Sigmoid colon (tissue), 4 donors: ENCODE data around the gene KCNQ1OT1.

Experiments used
- EP300 ChIP-seq, 4 donors: sonication (generic); formaldehyde crosslinking; IDR thresholded peaks; one replicate each; pipeline ENCODE4 v1.6.1; 2017; ENCODE audit warnings: antibody characterized with exemption in 4 of 4
- POLR2AphosphoS5 ChIP-seq, 4 donors: sonication (generic); formaldehyde crosslinking; IDR thresholded peaks; one replicate each; pipeline ENCODE4 v1.6.1; 2017; ENCODE audit warnings: antibody characterized with exemption in 4 of 4
- TF ChIP-seq, protein P1 (sequence below), 4 experiments: fragments of 450-650 bp in 3 of 4; fragments of 200-600 bp in 1 of 4; IDR thresholded peaks; one replicate each; pipeline ENCODE4 v1.5.1; 2016 to 2019; ENCODE audit warnings: antibody characterized with exemption in 4 of 4, mild to moderate bottlenecking in 3 of 4, moderate library complexity in 2 of 4

DNA sequence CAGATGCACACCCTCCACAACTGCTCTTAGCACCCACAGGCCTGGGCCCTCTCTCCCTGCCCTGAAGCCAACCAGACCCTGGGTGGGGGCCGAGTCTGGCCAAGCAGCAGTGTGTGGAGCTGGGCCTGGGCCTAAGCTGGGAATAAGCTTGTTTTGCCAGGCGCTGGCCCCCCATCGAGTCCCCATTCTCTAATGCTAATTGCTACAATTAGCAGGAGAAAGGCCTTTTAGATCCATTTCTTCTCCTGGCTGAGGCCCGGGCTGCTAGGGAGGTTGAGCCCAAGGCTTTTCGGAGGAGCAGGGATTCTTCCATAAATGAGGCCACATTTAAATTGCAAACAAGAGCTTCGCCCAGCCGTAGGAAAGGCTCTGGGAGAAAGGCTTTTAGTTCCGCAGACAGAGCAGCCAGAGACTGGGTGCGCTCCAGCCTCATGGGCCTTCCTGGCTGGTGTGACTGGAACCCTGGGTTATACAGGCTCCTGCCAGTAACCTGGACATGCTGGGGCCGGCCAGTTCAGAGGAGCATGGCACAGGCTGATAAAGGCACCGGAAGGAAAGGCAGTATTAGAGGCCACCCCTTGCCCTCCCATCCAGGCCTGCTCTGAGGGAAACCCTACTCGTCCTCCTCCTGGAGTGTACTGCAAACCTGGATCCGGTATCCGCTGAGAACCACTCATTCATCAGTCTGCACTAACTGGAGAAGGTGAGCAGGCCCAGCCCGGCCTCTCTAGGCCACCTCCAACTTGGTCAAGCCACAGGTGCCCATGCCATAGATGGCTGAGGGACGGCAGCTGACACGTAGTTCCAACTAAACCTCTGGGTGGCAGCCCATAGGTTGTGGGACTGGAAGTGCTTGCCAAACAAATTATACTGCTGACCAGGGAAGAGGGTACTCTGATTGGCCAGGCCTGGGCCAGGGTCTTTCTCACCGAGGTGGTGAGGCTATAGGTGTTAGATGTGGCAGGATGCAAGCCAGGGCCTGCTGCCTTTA, 6.2 kb downstream of the KCNQ1OT1 start:
- TF ChIP-seq, protein P1, sequence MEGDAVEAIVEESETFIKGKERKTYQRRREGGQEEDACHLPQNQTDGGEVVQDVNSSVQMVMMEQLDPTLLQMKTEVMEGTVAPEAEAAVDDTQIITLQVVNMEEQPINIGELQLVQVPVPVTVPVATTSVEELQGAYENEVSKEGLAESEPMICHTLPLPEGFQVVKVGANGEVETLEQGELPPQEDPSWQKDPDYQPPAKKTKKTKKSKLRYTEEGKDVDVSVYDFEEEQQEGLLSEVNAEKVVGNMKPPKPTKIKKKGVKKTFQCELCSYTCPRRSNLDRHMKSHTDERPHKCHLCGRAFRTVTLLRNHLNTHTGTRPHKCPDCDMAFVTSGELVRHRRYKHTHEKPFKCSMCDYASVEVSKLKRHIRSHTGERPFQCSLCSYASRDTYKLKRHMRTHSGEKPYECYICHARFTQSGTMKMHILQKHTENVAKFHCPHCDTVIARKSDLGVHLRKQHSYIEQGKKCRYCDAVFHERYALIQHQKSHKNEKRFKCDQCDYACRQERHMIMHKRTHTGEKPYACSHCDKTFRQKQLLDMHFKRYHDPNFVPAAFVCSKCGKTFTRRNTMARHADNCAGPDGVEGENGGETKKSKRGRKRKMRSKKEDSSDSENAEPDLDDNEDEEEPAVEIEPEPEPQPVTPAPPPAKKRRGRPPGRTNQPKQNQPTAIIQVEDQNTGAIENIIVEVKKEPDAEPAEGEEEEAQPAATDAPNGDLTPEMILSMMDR (IDR thresholded peaks at IDR 0.05), result no peak
- no peak for TF ChIP-seq POLR2AphosphoS5 (IDR thresholded peaks at IDR 0.05)
- no peak for TF ChIP-seq EP300 (IDR thresholded peaks at IDR 0.05)
